BLaER1 treated with 17β-estradiol and CSF1 and Interleukin-3, amounts not matched to agents 10 nM and 100 nM (cell line): Measurements from ENCODE around the gene CCDC13.

Experiments used
- H3K27ac ChIP-seq, 11 experiments: shearing (Covaris generic); formaldehyde crosslinking; 2 replicates each; pipeline ENCODE4 v1.8.1; 2022
- H3K27me3 ChIP-seq, 11 experiments: shearing (Covaris generic); formaldehyde crosslinking; 2 replicates each; pipeline ENCODE4 v1.8.1; 2022
- H3K36me3 ChIP-seq, 11 experiments: shearing (Covaris generic); formaldehyde crosslinking; 2 replicates each; pipeline ENCODE4 v1.8.1; 2022
- H3K4me1 ChIP-seq, 10 experiments: shearing (Covaris generic); formaldehyde crosslinking; 2 replicates each; pipeline ENCODE4 v1.8.1; 2022
- H3K4me2 ChIP-seq, 11 experiments: shearing (Covaris generic); formaldehyde crosslinking; 2 replicates each; pipeline ENCODE4 v1.8.1; 2022
- H3K4me3 ChIP-seq, 10 experiments: shearing (Covaris generic); formaldehyde crosslinking; 2 replicates each; pipeline ENCODE4 v1.8.1; 2022
- H3K9ac ChIP-seq, 11 experiments: shearing (Covaris generic); formaldehyde crosslinking; 2 replicates each; pipeline ENCODE4 v1.8.1; 2022
- H3K9me3 ChIP-seq, 11 experiments: shearing (Covaris generic); formaldehyde crosslinking; replicated peaks in 1 of 11; 2 replicates each; pipeline ENCODE4 v1.8.1; 2022
- H4K20me1 ChIP-seq, 11 experiments: shearing (Covaris generic); formaldehyde crosslinking; 2 replicates each; pipeline ENCODE4 v1.8.1; 2022
- Cebpa-rat ChIP-seq, 11 experiments: shearing (Covaris generic); IDR thresholded peaks; 2 replicates each; pipeline ENCODE4 v1.8.1; 2022

CCDC13 gene

DNA sequence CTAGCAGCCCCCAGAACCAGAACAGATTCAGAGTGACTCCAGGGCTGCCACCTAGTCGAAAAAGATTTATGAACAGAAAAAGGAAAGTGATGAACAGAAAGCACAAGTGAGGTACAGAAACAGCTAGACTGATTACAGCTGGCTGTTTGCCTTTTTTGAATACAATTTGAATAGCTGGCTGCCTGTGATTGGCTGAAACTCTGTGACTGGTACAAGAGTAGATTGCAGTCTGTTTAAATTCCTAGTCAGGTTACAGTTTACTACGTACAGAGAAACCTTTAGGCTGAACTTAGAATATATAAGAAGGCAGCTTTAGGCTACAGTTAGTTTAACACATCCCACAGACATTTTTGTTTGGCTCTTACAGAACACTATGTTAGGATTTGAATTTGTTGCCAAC is 10.0 kb downstream of the CCDC13 start:
- Histone ChIP-seq H3K27ac (peak overlapping the region in 5 of 11 experiments; percentile 49 to 86 (median 77); a peak in 9 of 22 replicates), H3K4me1 (peaks cover 0 to 49% (median 18%) of the 10 kb centered on the region in 10 experiments; a peak in 12 of 20 replicates), H3K9me3 (peaks cover 0 to 9% (median 0%) of the 10 kb centered on the region in 11 experiments; a peak in 1 of 22 replicates), H3K4me3 (no peak overlapping the region), H3K36me3 (no peaks in the 10 kb centered on the region), H3K4me2 (peak overlapping the region in 5 of 11 experiments; percentile 71 to 90 (median 86); a peak in 10 of 22 replicates), H4K20me1 (no peaks in the 10 kb centered on the region), H3K27me3 (no peaks in the 10 kb centered on the region), H3K9ac (no peak overlapping the region)
- no peak for TF ChIP-seq Cebpa-rat (IDR thresholded peaks at IDR 0.05)

DNA sequence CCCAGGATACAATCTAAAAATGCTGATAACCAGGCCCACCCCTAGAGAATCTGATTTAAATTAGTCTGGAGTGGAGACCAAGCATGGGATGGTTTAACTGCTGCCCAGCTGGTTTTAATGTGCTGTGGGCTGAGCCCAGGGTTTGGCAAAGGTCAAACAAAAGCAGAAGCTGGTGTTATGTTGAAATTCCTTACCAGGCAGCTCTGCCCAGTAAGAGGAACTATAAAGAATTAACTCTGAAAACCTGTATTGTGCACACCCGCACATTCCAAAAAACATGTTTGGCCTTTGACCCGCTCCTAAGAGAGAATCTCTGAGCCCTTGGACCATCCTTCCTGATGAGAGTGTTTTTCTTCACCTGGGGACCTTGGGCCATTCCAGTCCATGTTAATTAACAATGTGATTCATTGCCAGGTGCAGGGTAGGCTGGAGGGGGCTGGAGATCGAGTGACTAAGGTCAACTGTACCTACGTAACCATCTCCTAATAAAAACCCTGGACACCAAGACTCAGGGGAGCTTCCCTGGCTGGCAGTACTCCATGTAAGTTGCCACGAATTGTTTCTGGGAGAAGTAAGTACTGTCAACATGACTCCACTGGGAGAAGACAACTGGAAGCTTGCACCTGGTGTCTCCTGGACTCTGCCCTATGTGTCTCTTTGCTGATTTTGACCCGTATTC is 10.9 kb downstream of the CCDC13 start:
- Histone ChIP-seq H3K4me2 (peak overlapping the region in 7 of 11 experiments; percentile 9 to 90 (median 83); a peak in 12 of 22 replicates), H3K4me1 (peaks cover 0 to 49% (median 18%) of the 10 kb centered on the region in 10 experiments; a peak in 12 of 20 replicates), H3K27me3 (no peaks in the 10 kb centered on the region), H3K9me3 (peaks cover 0 to 9% (median 0%) of the 10 kb centered on the region in 11 experiments; a peak in 1 of 22 replicates), H4K20me1 (no peaks in the 10 kb centered on the region), H3K4me3 (no peak overlapping the region), H3K9ac (peak overlapping the region in 5 of 11 experiments; percentile 17 to 68 (median 26); a peak in 6 of 22 replicates), H3K27ac (peak overlapping the region in 8 of 11 experiments; percentile 19 to 86 (median 68); a peak in 13 of 22 replicates), H3K36me3 (no peaks in the 10 kb centered on the region)
- TF ChIP-seq Cebpa-rat (IDR thresholded peaks at IDR 0.05): peak in 1 of 11 experiments; percentile 17; a peak in 1 of 22 replicates

DNA sequence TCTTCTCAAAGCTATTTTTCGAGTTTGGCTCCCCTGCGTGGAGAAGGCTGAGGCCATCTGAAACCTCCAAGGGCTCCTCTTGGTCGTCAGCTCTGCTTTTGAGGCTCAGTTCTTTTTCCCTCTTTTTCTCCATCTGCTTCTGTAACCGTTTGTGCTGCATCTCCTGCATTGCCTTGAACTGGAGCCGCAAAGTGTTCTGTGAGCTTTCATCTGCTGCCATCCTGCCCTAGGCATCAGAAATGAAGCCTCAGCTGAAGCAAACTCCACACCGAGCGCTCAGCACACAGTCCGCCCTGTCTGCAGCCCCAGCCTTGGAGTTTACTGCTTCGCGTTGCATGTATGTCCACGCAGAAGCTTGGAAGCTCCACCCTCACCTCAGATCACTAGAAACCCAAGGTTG is 14.9 kb downstream of the CCDC13 start:
- no peak overlapping the region for H3K4me3 ChIP-seq
- H3K9ac ChIP-seq: no peak overlapping the region

DNA sequence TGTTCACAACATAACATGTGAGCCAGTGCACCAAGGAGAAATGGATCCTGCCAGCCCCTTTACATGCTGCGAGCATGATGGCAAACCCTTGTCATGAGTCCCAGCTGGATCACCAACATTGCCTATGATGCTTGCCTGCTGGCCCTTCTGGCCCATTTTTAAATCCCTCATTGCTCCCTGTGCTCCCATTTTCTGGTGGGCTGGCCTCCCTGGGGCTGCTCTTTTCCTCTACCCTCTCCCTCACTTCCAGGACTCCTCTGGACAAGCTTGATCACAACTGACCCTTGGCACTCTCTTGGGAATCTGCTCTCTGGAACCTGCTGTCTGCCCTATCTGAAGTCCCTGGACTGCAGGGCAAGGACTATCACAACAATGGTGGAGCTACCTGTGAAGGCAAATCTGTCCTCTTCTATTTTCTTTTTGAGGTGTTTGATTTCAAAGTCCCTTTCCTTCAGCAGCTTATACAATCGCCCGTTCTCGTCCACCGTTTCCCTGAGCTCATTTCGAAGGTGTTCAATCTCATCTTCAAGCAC is 16.3 kb downstream of the CCDC13 start:
- H3K4me3 ChIP-seq: no peak overlapping the region
- peaks cover 0 to 9% (median 0%) of the 10 kb centered on the region in 11 experiments; a peak in 1 of 22 replicates for H3K9me3 ChIP-seq
- H3K27me3 ChIP-seq: no peaks in the 10 kb centered on the region
- H3K9ac ChIP-seq: no peak overlapping the region
- H3K4me1 ChIP-seq: peaks cover 0 to 20% (median 8%) of the 10 kb centered on the region in 10 experiments; a peak in 12 of 20 replicates
- no peaks in the 10 kb centered on the region for H3K36me3 ChIP-seq
- no peak overlapping the region for H3K27ac ChIP-seq
- no peak for TF ChIP-seq Cebpa-rat (IDR thresholded peaks at IDR 0.05)
- no peaks in the 10 kb centered on the region for H4K20me1 ChIP-seq
- H3K4me2 ChIP-seq: no peak overlapping the region

More for the DNA sequence above, 14.9 kb downstream of the CCDC13 start:
- H4K20me1 ChIP-seq: no peaks in the 10 kb centered on the region
- H3K27me3 ChIP-seq: no peaks in the 10 kb centered on the region
- peaks cover 0 to 34% (median 18%) of the 10 kb centered on the region in 10 experiments; a peak in 12 of 20 replicates for H3K4me1 ChIP-seq
- H3K4me2 ChIP-seq: no peak overlapping the region
- H3K36me3 ChIP-seq: no peaks in the 10 kb centered on the region
- no peak for TF ChIP-seq Cebpa-rat (IDR thresholded peaks at IDR 0.05)
- no peak overlapping the region for H3K27ac ChIP-seq
- peaks cover 0 to 9% (median 0%) of the 10 kb centered on the region in 11 experiments; a peak in 1 of 22 replicates for H3K9me3 ChIP-seq

DNA sequence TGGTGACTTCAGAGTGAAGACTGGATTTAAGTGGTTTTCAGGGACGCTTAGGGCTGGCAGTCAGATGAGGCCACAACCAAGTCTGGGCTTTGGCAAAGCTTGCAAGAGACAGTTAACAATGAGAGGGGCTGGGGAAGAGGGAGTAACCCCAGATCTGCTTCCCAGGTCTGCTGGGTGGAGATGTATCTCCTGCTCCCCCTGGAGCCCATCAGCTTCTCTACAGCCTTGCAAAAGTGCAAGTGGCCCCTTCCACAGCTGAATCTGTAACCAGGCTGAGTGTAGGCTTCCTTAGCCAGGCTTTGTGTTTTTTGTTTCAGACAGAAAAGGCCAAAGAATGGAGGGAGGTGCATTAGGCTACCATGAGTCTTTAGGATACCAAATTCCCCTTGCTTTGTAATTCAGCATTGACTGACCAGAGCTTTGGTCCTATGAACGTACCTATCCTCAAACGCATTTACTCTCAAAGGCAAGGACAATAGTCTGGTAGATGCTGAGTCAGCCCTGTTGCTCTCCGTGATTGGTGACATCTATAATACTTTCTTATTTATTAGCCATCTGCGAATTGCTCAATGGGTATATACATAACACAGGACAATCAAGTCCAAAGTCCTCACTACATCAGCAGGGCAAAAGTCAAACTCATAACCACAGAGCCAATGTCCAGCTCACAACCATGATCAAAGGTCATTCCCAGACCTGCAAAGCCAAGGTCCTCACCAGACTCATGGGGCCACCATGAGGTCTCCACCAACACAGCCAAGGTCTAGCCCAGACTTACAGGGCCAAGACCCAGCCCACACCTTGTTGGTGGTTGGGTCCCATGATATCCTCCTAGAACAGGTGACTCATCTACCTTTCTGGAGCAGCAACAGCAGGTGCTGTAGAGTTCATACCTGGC is 17.1 kb downstream of the CCDC13 start:
- Histone ChIP-seq H4K20me1 (no peaks in the 10 kb centered on the region; a peak in 1 of 22 replicates), H3K9me3 (peaks cover 0 to 9% (median 0%) of the 10 kb centered on the region in 11 experiments; a peak in 1 of 22 replicates), H3K27me3 (no peaks in the 10 kb centered on the region), H3K9ac (no peak overlapping the region), H3K36me3 (no peaks in the 10 kb centered on the region), H3K4me3 (no peak overlapping the region), H3K4me1 (peaks cover 0 to 12% (median 3%) of the 10 kb centered on the region in 10 experiments; a peak in 9 of 20 replicates), H3K27ac (no peak overlapping the region), H3K4me2 (no peak overlapping the region)
- no peak for TF ChIP-seq Cebpa-rat (IDR thresholded peaks at IDR 0.05)

DNA sequence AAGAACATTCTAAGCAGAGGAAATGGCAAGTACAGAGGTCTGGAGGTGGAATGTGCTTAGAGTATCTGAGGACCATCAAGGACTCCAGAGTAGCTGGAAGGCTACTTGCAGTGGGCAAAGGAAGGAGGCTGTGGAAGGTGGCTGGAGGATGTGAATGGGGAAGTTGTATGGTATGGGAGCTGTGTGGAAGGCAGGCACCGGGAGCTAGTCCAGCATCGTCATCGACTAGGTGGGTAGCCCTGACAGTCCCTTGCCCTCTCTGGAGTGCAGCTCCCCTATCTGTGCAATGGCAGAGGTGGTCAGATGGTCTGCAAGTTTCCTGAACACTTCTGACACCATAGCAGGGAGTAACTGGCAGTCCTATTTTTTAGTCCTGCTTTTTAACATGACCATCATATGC is 19.3 kb downstream of the CCDC13 start:
- H3K9me3 ChIP-seq: no peaks in the 10 kb centered on the region
- no peaks in the 10 kb centered on the region for H3K36me3 ChIP-seq
- no peak overlapping the region for H3K27ac ChIP-seq
- H3K4me2 ChIP-seq: no peak overlapping the region
- H3K4me3 ChIP-seq: no peak overlapping the region
- no peaks in the 10 kb centered on the region; a peak in 1 of 22 replicates for H4K20me1 ChIP-seq
- peaks cover 0 to 13% (median 0%) of the 10 kb centered on the region in 10 experiments; a peak in 2 of 20 replicates for H3K4me1 ChIP-seq
- no peak for TF ChIP-seq Cebpa-rat (IDR thresholded peaks at IDR 0.05)
- no peaks in the 10 kb centered on the region for H3K27me3 ChIP-seq
- no peak overlapping the region for H3K9ac ChIP-seq

DNA sequence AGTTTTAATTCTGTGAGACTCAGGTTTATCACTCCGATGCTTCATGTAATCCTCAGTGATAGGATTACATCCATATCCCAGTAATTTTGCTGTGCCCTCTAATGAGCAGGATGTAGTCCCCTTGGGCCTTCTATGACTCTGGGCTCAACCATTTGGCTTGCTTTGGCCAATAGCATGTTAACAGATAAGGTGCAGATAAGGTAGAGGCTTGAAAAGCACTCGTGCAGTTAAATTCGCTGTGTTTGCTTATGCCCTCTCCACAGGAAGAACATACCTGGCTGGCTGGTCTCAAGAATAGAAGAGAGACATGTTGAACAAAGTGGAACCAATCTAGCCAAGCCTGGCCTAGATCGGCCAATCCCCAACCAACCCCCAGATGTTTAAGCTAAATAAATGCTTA is 20.1 kb downstream of the CCDC13 start:
- Histone ChIP-seq H3K27ac (no peak overlapping the region), H3K27me3 (no peaks in the 10 kb centered on the region), H4K20me1 (no peaks in the 10 kb centered on the region; a peak in 1 of 22 replicates), H3K9me3 (no peaks in the 10 kb centered on the region), H3K4me3 (no peak overlapping the region), H3K4me2 (no peak overlapping the region), H3K36me3 (no peaks in the 10 kb centered on the region), H3K9ac (no peak overlapping the region), H3K4me1 (peaks cover 4 to 20% (median 6%) of the 10 kb centered on the region in 10 experiments)
- TF ChIP-seq Cebpa-rat (IDR thresholded peaks at IDR 0.05): no peak

DNA sequence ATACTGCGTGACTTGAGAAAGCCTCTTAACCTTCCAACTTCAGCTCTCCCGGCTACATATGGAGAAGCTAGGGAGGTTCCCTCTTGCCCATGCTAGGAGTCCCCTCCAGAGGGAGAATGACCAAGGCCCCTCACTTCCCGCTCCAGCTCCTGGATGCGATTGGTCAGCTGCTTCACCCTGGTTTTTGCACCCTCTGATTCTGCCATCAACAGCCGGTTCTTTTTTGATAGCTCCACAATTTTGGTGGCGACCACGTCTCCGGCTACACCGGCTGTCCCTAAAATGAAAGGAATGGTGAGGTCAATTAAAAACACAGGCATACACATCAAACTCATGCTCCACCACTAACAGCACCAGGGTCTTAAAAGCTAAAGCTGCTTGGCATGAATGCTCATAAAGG is 20.6 kb downstream of the CCDC13 start:
- H3K4me2 ChIP-seq: no peak overlapping the region
- H3K27ac ChIP-seq: no peak overlapping the region
- TF ChIP-seq Cebpa-rat (IDR thresholded peaks at IDR 0.05): no peak
- peaks cover 10 to 25% (median 11%) of the 10 kb centered on the region in 10 experiments for H3K4me1 ChIP-seq
- no peaks in the 10 kb centered on the region; a peak in 1 of 22 replicates for H4K20me1 ChIP-seq
- H3K36me3 ChIP-seq: no peaks in the 10 kb centered on the region
- no peaks in the 10 kb centered on the region for H3K9me3 ChIP-seq
- no peaks in the 10 kb centered on the region for H3K27me3 ChIP-seq
- H3K4me3 ChIP-seq: no peak overlapping the region
- no peak overlapping the region for H3K9ac ChIP-seq
